ENCODE results near the gene FAM180B. TPM values are rescaled to one million over a fixed set of nuclear protein-coding genes. Genes with fewer than 3 reads are reported as not detected.
"Not testable (repeated sequence)": the region's sequence is repeated elsewhere in the genome, so short reads cannot be mapped to it uniquely, and the experiment has no call there.

Gene FAM180B
- total RNA-seq: not detected
- long read RNA-seq: 0 reads

GRCh38 chr11:47586098-47586855, at the start of gene FAM180B:
Gene FAM180B (plus strand): TSS chr11:47586678. CDS start chr11:47586769, 91 bp downstream.
- intact Hi-C loops (cut with DNase I): no loop called here
- DNase-seq: peak; percentile 50
- peak; percentile 38 for ATAC-seq (ENCODE audit: poor library complexity)

GRCh38 chr11:47536915-47537314, 49.6 kb upstream of the FAM180B start:
- DNase-seq: no peak
- ATAC-seq (ENCODE audit: poor library complexity): no peak
- intact Hi-C loops (cut with DNase I): no loop called here

GRCh38 chr11:47538741-47539565, 47.5 kb upstream of the FAM180B start:
- ATAC-seq (ENCODE audit: poor library complexity): no peak

GRCh38 chr11:47539681-47540039, 46.8 kb upstream of the FAM180B start:
- DNase-seq (no peak), ATAC-seq (ENCODE audit: poor library complexity) (no peak)
- intact Hi-C loops (cut with DNase I): no loop called here

More at GRCh38 chr11:47538741-47539565, 47.5 kb upstream of the FAM180B start:
- intact Hi-C loops (cut with DNase I): no loop called here
- no peak for DNase-seq

GRCh38 chr11:47541070-47541469, 45.4 kb upstream of the FAM180B start:
- ATAC-seq (ENCODE audit: poor library complexity) (no peak), DNase-seq (no peak)
- intact Hi-C loops (cut with DNase I): no loop called here

GRCh38 chr11:47545298-47545697, 41.2 kb upstream of the FAM180B start:
- intact Hi-C loops (cut with DNase I): no loop called here
- ATAC-seq (ENCODE audit: poor library complexity): no peak
- DNase-seq: no peak

- ATAC-seq (ENCODE audit: poor library complexity); intact Hi-C loops (cut with DNase I); DNase-seq: not testable (repeated sequence)
These were observed 40.2 kb upstream of the FAM180B start for GRCh38 chr11:47546274-47546673.

GRCh38 chr11:47550288-47551047, 36.0 kb upstream of the FAM180B start:
- intact Hi-C loops (cut with DNase I): no loop called here
- no peak for ATAC-seq (ENCODE audit: poor library complexity)

GRCh38 chr11:47551086-47551485, 35.4 kb upstream of the FAM180B start:
- DNase-seq (no peak), ATAC-seq (ENCODE audit: poor library complexity) (no peak)
- intact Hi-C loops (cut with DNase I): no loop called here

More at GRCh38 chr11:47550288-47551047, 36.0 kb upstream of the FAM180B start:
- no peak for DNase-seq

GRCh38 chr11:47552056-47552565, 34.4 kb upstream of the FAM180B start:
- intact Hi-C loops (cut with DNase I): no loop called here
- ATAC-seq (ENCODE audit: poor library complexity) (peak; percentile 5), DNase-seq (peak; percentile 52)

GRCh38 chr11:47552566-47553405, 33.7 kb upstream of the FAM180B start, which contains the start of gene CELF1:
Gene CELF1 (minus strand): TSS chr11:47553132. CDS start chr11:47499523, 53,609 bp downstream.
- DNase-seq: peak; percentile 95
- intact Hi-C loops (cut with DNase I): no loop called here
- ATAC-seq (ENCODE audit: poor library complexity): peak; percentile 99

- intact Hi-C loops (cut with DNase I): no loop called here
- ATAC-seq (ENCODE audit: poor library complexity) (no peak), DNase-seq (peak; percentile 47)
These were observed 33.1 kb upstream of the FAM180B start for GRCh38 chr11:47553406-47553743.

- DNase-seq; intact Hi-C loops (cut with DNase I); ATAC-seq (ENCODE audit: poor library complexity): not testable (repeated sequence)
These were observed 29.5 kb upstream of the FAM180B start for GRCh38 chr11:47557004-47557403.

- intact Hi-C loops (cut with DNase I): no loop called here
- ATAC-seq (ENCODE audit: poor library complexity) (no peak), DNase-seq (no peak)
These were observed 27.8 kb upstream of the FAM180B start for GRCh38 chr11:47558695-47559094.

GRCh38 chr11:47560426-47560825, 26.1 kb upstream of the FAM180B start:
- intact Hi-C loops (cut with DNase I): no loop called here
- no peak for DNase-seq
- ATAC-seq (ENCODE audit: poor library complexity): no peak

- intact Hi-C loops (cut with DNase I); DNase-seq; ATAC-seq (ENCODE audit: poor library complexity): not testable (repeated sequence)
These were observed 24.1 kb upstream of the FAM180B start for GRCh38 chr11:47562393-47562792.

GRCh38 chr11:47564366-47564765, 22.1 kb upstream of the FAM180B start:
- ATAC-seq (ENCODE audit: poor library complexity); DNase-seq; intact Hi-C loops (cut with DNase I): not testable (repeated sequence)

GRCh38 chr11:47564933-47565339, 21.5 kb upstream of the FAM180B start:
- intact Hi-C loops (cut with DNase I): no loop called here
- DNase-seq: no peak
- ATAC-seq (ENCODE audit: poor library complexity): peak; percentile 10

Measured in Right ventricle myocardium superior (tissue), 1 donor.